VCaP (cell line): ENCODE data around the gene ELF2.
"Not testable (repeated sequence)": the region's sequence is repeated elsewhere in the genome, so short reads cannot be mapped to it uniquely, and the experiment has no call there.

Experiments used
- H3K27ac ChIP-seq: fragments of 450-650 bp; 2 replicates; pipeline ENCODE4 v1.5.1; 2017
- CTCF ChIP-seq: fragments of 450-650 bp; conservative IDR thresholded peaks from 2 replicates; pipeline ENCODE4 v1.5.1; 2017; ENCODE audit warnings: mild to moderate bottlenecking, moderate library complexity

The ELF2 gene

GRCh38 chr4:139024686-139025085 is 152.3 kb downstream of the ELF2 start:
- TF ChIP-seq CTCF: no peak
- no peak overlapping the region for H3K27ac ChIP-seq

DNA sequence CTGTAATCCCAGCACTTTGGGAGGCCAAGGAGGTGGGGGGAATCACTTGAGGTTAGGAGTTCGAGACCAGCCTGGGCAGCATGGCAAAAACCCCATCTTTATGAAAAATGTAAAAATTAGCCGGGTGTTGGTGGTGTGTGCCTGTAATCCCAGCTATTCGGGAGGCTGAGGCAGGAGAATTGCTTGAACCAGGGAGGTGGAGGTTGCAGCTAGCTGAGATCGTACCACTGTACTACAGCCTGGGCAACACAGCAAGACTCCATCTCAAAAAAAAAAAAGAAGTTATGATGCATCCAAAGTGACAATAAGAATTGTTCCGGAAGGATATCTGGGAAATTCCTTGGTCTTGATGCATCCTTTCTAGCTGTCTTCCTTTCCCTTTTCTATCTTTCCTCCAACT is 154.2 kb downstream of the ELF2 start:
- TF ChIP-seq CTCF: no peak
- no peak overlapping the region for H3K27ac ChIP-seq

DNA sequence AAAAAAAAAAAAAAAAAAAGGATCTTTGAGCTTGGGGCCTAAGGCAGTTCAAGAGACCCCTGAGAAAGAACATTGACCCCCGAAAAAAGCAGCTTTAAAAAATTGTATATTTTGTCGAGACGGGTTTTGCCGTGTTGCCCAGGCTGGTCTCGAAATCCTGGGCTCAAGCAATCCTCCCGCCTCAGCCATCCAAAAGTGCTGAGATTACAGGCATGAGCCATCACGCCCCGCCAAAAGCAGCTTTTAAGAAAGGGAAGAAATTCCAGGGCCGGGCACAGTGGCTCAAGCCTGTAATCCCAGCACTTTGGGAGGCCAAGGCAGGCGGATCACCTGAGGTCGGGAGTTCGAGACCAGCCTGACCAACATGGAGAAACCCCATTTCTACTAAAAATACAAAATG is 155.9 kb downstream of the ELF2 start:
- H3K27ac ChIP-seq: not testable (repeated sequence)

- no peak overlapping the region for H3K27ac ChIP-seq
- no peak for TF ChIP-seq CTCF
These were observed 156.6 kb downstream of the ELF2 start for GRCh38 chr4:139020384-139020783.

DNA sequence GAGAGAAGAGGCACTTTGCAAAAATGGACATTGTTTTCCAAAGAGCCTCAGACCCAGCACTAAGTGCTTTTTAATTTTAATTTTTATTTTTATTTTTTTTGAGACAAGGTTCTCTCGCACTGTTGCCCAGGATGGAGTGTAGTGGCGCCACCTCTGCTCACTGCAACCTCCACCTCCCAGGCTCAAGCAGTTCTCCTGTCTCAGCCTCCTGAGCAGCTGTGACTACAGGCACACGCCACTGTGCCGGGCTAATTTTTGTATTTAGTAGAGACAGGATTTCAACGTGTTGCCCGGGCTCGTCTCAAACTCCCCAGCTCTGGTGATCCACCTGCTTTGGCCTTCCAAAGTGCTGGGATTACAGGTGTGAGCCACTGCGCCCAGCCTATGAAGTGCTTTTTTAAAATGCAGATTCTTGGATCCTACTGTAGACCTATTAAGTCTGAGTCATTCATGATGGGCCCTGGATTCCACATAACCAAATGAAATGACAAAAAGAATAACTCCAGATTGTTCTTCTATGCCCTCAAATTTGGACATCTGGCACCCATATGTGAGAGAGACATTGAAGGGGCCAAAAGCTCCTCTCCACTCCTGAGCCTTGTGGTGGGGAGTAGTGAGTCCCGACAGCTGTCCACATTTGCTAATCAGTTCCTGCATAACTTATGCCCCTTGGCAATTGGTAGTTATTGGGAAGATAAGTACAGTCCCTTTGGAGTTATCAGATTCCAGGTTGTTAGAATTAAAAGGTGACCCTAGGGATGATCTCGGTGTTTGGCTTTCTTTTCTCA is 157.9 kb downstream of the ELF2 start:
- TF ChIP-seq CTCF: no peak
- no peak overlapping the region for H3K27ac ChIP-seq

GRCh38 chr4:139018501-139018900 is 158.5 kb downstream of the ELF2 start:
- no peak overlapping the region for H3K27ac ChIP-seq
- no peak for TF ChIP-seq CTCF

- no peak for TF ChIP-seq CTCF
- no peak overlapping the region for H3K27ac ChIP-seq
These were observed 159.2 kb downstream of the ELF2 start for GRCh38 chr4:139017861-139018260.

GRCh38 chr4:139015948-139016471 is 161.0 kb downstream of the ELF2 start:
- peak overlapping the region; percentile 93 for H3K27ac ChIP-seq
- TF ChIP-seq CTCF: no peak
